H9 (cell line): ENCODE measurements around the gene ROBO1. TPM values are rescaled to one million over a fixed set of nuclear protein-coding genes. Genes with fewer than 3 reads are reported as not detected.

ENCODE experiments used
- DNase-seq: peaks from one replicate; pipeline ENCODE4 v3.0.0-alpha.2; 2017
- H2AFZ ChIP-seq: one replicate; pipeline ENCODE4 v1.6.1; 2013; ENCODE audit warnings: mild to moderate bottlenecking, low read length, control low read depth, moderate library complexity
- H2AK5ac ChIP-seq: 2 replicates; pipeline ENCODE4 v1.6.1; 2013; ENCODE audit warnings: low read length, control low read depth, mixed read lengths; ENCODE audit not compliant: insufficient read length
- H2BK120ac ChIP-seq: one replicate; pipeline ENCODE4 v1.6.1; 2013; ENCODE audit warnings: low read depth, mild to moderate bottlenecking, low read length, control low read depth, inconsistent platforms; ENCODE audit not compliant: poor library complexity, severe bottlenecking
- H2BK12ac ChIP-seq: 2 replicates; pipeline ENCODE4 v1.6.1; 2013; ENCODE audit warnings: low read length, control low read depth, mixed read lengths, low read depth; ENCODE audit not compliant: insufficient read length
- H2BK15ac ChIP-seq: 2 replicates; pipeline ENCODE4 v1.6.1; 2013; ENCODE audit warnings: low read depth, low read length, control low read depth
- H2BK20ac ChIP-seq: one replicate; pipeline ENCODE4 v1.6.1; 2013; ENCODE audit warnings: low read depth, mild to moderate bottlenecking, low read length, control low read depth, inconsistent platforms; ENCODE audit not compliant: poor library complexity, severe bottlenecking
- H2BK5ac ChIP-seq: 2 replicates; pipeline ENCODE4 v1.6.1; 2013; ENCODE audit warnings: low read length, control low read depth, mixed read lengths; ENCODE audit not compliant: insufficient read length
- H3K14ac ChIP-seq: 2 replicates; pipeline ENCODE4 v1.6.1; 2013; ENCODE audit warnings: low read length, control low read depth; ENCODE audit not compliant: insufficient read depth
- H3K18ac ChIP-seq: 2 replicates; pipeline ENCODE4 v1.6.1; 2013; ENCODE audit warnings: low read depth, mild to moderate bottlenecking, mixed read lengths, low read length, control low read depth; ENCODE audit not compliant: insufficient read length
- H3K23ac ChIP-seq: 2 replicates; pipeline ENCODE4 v1.6.1; 2013; ENCODE audit warnings: low read length, control low read depth, mixed read lengths, low read depth; ENCODE audit not compliant: insufficient read length
- H3K23me2 ChIP-seq: 2 replicates; pipeline ENCODE4 v1.6.1; 2013; ENCODE audit warnings: low read depth, mild to moderate bottlenecking, mixed read lengths, low read length, control low read depth; ENCODE audit not compliant: insufficient read length, poor library complexity, severe bottlenecking
- H3K27ac ChIP-seq: 2 replicates; pipeline ENCODE4 v1.5.1; 2013; ENCODE audit warnings: low read length, control low read depth, mixed read lengths, low read depth; ENCODE audit not compliant: insufficient read length
- H3K27me3 ChIP-seq: 2 replicates; pipeline ENCODE4 v1.6.1; 2013; ENCODE audit warnings: low read length, control low read depth, inconsistent platforms; ENCODE audit not compliant: insufficient read depth
- H3K4ac ChIP-seq: 2 replicates; pipeline ENCODE4 v1.6.1; 2013; ENCODE audit warnings: low read depth, mild to moderate bottlenecking, control low read depth, inconsistent platforms, low read length, moderate library complexity
- H3K4me1 ChIP-seq: 2 replicates; pipeline ENCODE4 v1.6.1; 2013; ENCODE audit warnings: low read length, control low read depth, inconsistent platforms; ENCODE audit not compliant: insufficient read depth
- H3K4me2 ChIP-seq: 2 replicates; pipeline ENCODE4 v1.6.1; 2013; ENCODE audit warnings: low read length, control low read depth, mixed read lengths; ENCODE audit not compliant: insufficient read length, insufficient read depth
- H3K56ac ChIP-seq: 2 replicates; pipeline ENCODE4 v1.6.1; 2013; ENCODE audit warnings: low read depth, mild to moderate bottlenecking, mixed read lengths, low read length, control low read depth; ENCODE audit not compliant: insufficient read length
- H3K79me1 ChIP-seq: 2 replicates; pipeline ENCODE4 v1.6.1; 2013; ENCODE audit warnings: low read depth, mild to moderate bottlenecking, moderate library complexity, low read length, control low read depth, inconsistent platforms; ENCODE audit not compliant: insufficient read depth, poor library complexity, severe bottlenecking
- H3K79me2 ChIP-seq: 2 replicates; pipeline ENCODE4 v1.6.1; 2013; ENCODE audit warnings: low read length, control low read depth, inconsistent platforms; ENCODE audit not compliant: insufficient read depth
- H3K9ac ChIP-seq: 2 replicates; pipeline ENCODE4 v1.6.1; 2013; ENCODE audit warnings: low read length, control low read depth, mixed read lengths; ENCODE audit not compliant: insufficient read length; ENCODE audit errors: extremely low read depth
- H3K9me3 ChIP-seq: one replicate; pipeline ENCODE4 v1.6.1; 2013; ENCODE audit warnings: low read depth, low read length, inconsistent platforms; ENCODE audit not compliant: control insufficient read depth
- H3T11ph ChIP-seq: one replicate; pipeline ENCODE4 v1.6.1; 2013; ENCODE audit warnings: mild to moderate bottlenecking, low read length, control low read depth, inconsistent platforms
- H4K20me1 ChIP-seq: one replicate; pipeline ENCODE4 v1.6.1; 2013; ENCODE audit not compliant: control insufficient read depth, insufficient read length, insufficient read depth
- H4K5ac ChIP-seq: 2 replicates; pipeline ENCODE4 v1.6.1; 2013; ENCODE audit warnings: low read depth, mild to moderate bottlenecking, mixed read lengths, low read length, control low read depth; ENCODE audit not compliant: insufficient read length
- H4K8ac ChIP-seq: replicated peaks from 2 replicates; pipeline ENCODE4 v1.6.1; 2013; ENCODE audit warnings: low read length, control low read depth, mixed read lengths, low read depth; ENCODE audit not compliant: insufficient read length
- H4K91ac ChIP-seq: 2 replicates; pipeline ENCODE4 v1.6.1; 2013; ENCODE audit warnings: low read depth, mild to moderate bottlenecking, moderate library complexity, mixed read lengths, low read length, control low read depth; ENCODE audit not compliant: insufficient read length
- H3K27ac Mint-ChIP-seq, 3 experiments: 2 replicates in 2 of 3; 3 replicates in 1 of 3; pipeline ENCODE4 v1.8.0; 2020 to 2021; ENCODE audit warnings: mixed read lengths in 3 of 3, mild to moderate bottlenecking in 1 of 3, moderate library complexity in 1 of 3
- H3K27me3 Mint-ChIP-seq: 2 replicates; pipeline ENCODE4 v1.8.0; 2021; ENCODE audit warnings: low read depth, mild to moderate bottlenecking, moderate library complexity, mixed read lengths
- H3K36me3 Mint-ChIP-seq, 3 experiments: 2 replicates in 2 of 3; 3 replicates in 1 of 3; pipeline ENCODE4 v1.8.0; 2020 to 2021; ENCODE audit warnings: low read depth in 3 of 3, mixed read lengths in 3 of 3; ENCODE audit not compliant: insufficient read depth in 1 of 3
- H3K4me1 Mint-ChIP-seq, 2 experiments: 2 replicates each; pipeline ENCODE4 v1.8.0; 2020; ENCODE audit warnings: mixed read lengths in 2 of 2
- H3K4me3 Mint-ChIP-seq, 2 experiments: 2 replicates in 1 of 2; 3 replicates in 1 of 2; pipeline ENCODE4 v1.8.0; 2020 to 2021; ENCODE audit warnings: mild to moderate bottlenecking in 2 of 2, mixed read lengths in 2 of 2, moderate library complexity in 1 of 2
- H3K9me3 Mint-ChIP-seq, 2 experiments: 2 replicates in 1 of 2; 3 replicates in 1 of 2; pipeline ENCODE4 v1.8.0; 2020; ENCODE audit warnings: mild to moderate bottlenecking in 2 of 2, mixed read lengths in 2 of 2, moderate library complexity in 1 of 2
- CTCF ChIP-seq: fragments of 200-600 bp; sonication (generic); conservative IDR thresholded peaks from 3 replicates; pipeline ENCODE4 v1.8.0; 2021; ENCODE audit warnings: antibody characterized with exemption, mild to moderate bottlenecking
- WGBS: extraction: QIAGEN DNeasy Blood & Tissue Kit; methylation state at CpG from one replicate; pipeline ENCODE4 v1.1.7; 2013; ENCODE audit warnings: missing lambda C conversion rate, low lambda C conversion rate, mixed read lengths; ENCODE audit not compliant: insufficient read length; ENCODE audit errors: extremely low coverage; 5-methylcytosine and 5-hydroxymethylcytosine counted together
- total RNA-seq: library from RNA; stranded (reverse); gene quantifications from 2 replicates; pipeline ENCODE4 v1.2.1, GENCODE V29; 2021

ROBO1 gene
- total RNA-seq, 1 experiment from 2014 or later = 62.7 TPM

GRCh38 chr3:78957456-78957855 lies 810.3 kb downstream of the ROBO1 start:
- TF ChIP-seq CTCF = no peak
- no peak overlapping the region for H3K14ac ChIP-seq
- H3K4me1 ChIP-seq = no peaks in the 10 kb centered on the region
- no peak overlapping the region for H4K5ac ChIP-seq
- no peak overlapping the region for H4K91ac ChIP-seq
- H3K23ac ChIP-seq = no peak overlapping the region
- no peaks in the 10 kb centered on the region for H4K20me1 ChIP-seq
- peak overlapping the region in 2 of 3 experiments; percentile 31 to 36; a peak in 1 of 7 replicates for H3K27ac Mint-ChIP-seq
- no peak overlapping the region for H3K4me3 Mint-ChIP-seq
- H3K9me3 Mint-ChIP-seq = no peaks in the 10 kb centered on the region
- peaks cover 0 to 6% (median 0%) of the 10 kb centered on the region in 3 experiments; a peak in 1 of 7 replicates for H3K36me3 Mint-ChIP-seq
- peaks cover 8 to 9% of the 10 kb centered on the region in 2 experiments for H3K4me1 Mint-ChIP-seq
- H3K27me3 Mint-ChIP-seq = no peaks in the 10 kb centered on the region
- no peaks in the 10 kb centered on the region for H3K23me2 ChIP-seq
- no peak for DNase-seq
- H2BK15ac ChIP-seq = no peak overlapping the region
- no peak overlapping the region for H3K18ac ChIP-seq
- no peak overlapping the region for H3T11ph ChIP-seq
- H2BK12ac ChIP-seq = no peak overlapping the region
- no peak overlapping the region for H2AFZ ChIP-seq
- H3K56ac ChIP-seq = no peak overlapping the region
- H2AK5ac ChIP-seq = no peak overlapping the region
- H3K4ac ChIP-seq = no peak overlapping the region
- H4K8ac ChIP-seq = no peak overlapping the region
- H3K9ac ChIP-seq = no peak overlapping the region
- no peak overlapping the region for H3K4me2 ChIP-seq
- no peak overlapping the region for H3K27ac ChIP-seq
- no peaks in the 10 kb centered on the region; the same call in 1 of the 2 replicates for H3K79me2 ChIP-seq
- H2BK20ac ChIP-seq = no peak overlapping the region
- H3K9me3 ChIP-seq = no peaks in the 10 kb centered on the region
- H3K27me3 ChIP-seq = no peaks in the 10 kb centered on the region
- no peak overlapping the region for H2BK120ac ChIP-seq
- peaks cover 3% of the 10 kb centered on the region for H3K79me1 ChIP-seq
- WGBS = no CpG with 5 or more reads among the region's 5 CpGs
- no peak overlapping the region for H2BK5ac ChIP-seq
